K562 (cell line): Measurements from ENCODE around the gene PEAR1. TPM values are rescaled to one million over a fixed set of nuclear protein-coding genes. Genes with fewer than 3 reads are reported as not detected.

Source experiments
- ATAC-seq: fragments of 200-7000 bp; cut with Tn5 transposase; 3 replicates; pipeline ENCODE4 v1.9.1; 2020; ENCODE audit warnings: moderate library complexity
- BruUV-seq: library from RNA; stranded (reverse); fragments of 400-500 nt; replicated peaks from 2 replicates; lab custom pipeline; 2021; lab: Mats Ljungman, UMichigan
- CTCF ChIA-PET: fragments of 300-600 bp; formaldehyde crosslinking; extraction: SDS; loops from one replicate; lab custom pipeline; 2021; ENCODE audit warnings: low intra/inter-chr PET ratio; lab: Yijun Ruan, JAX
- POLR2A ChIA-PET: fragments of 300-600, 350-650 bp; sonication (Branson Sonifier 250); formaldehyde crosslinking; extraction: SDS; loops from one replicate; lab custom pipeline; 2021; ENCODE audit warnings: antibody characterized with exemption, inconsistent platforms; lab: Yijun Ruan, JAX
- DNase-seq, 4 experiments: peaks; one replicate each; pipeline versions ENCODE4 v3.0.0 to v3.0.0-alpha.2; 2011 to 2018; ENCODE audit warnings: low spot score in 3 of 4, mixed read lengths in 3 of 4; ENCODE audit errors: extremely low read depth in 1 of 4
- FAIRE-seq: peaks from 2 replicates; lab custom pipeline; 2011; peaks lifted over from hg19 to GRCh38; lab: Jason Lieb, UNC
- H2AFZ ChIP-seq: 2 replicates; pipeline ENCODE4 v1.6.0; 2011; ENCODE audit warnings: low read depth, low read length, control low read depth, inconsistent platforms
- H3K27ac ChIP-seq: fragments of 200-600 bp; 3 replicates; pipeline ENCODE4 v1.8.0; 2011; ENCODE audit warnings: low read depth, mild to moderate bottlenecking, control low read depth, inconsistent platforms, low read length, moderate library complexity, mixed read lengths; ENCODE audit errors: extremely low read depth
- H3K27me3 ChIP-seq, 2 experiments: fragments of 300-600 bp in 1 of 2; 2 replicates in 1 of 2; 3 replicates in 1 of 2; pipeline versions ENCODE4 v1.6.0 to v1.8.0; 2011; ENCODE audit warnings: inconsistent platforms in 2 of 2, low read length in 2 of 2, mild to moderate bottlenecking in 1 of 2, mixed read lengths in 1 of 2, moderate library complexity in 1 of 2; ENCODE audit not compliant: control insufficient read depth in 2 of 2, insufficient read depth in 2 of 2
- H3K36me3 ChIP-seq: fragments of 300-600 bp; 3 replicates; pipeline ENCODE4 v1.8.0; 2011; ENCODE audit warnings: mild to moderate bottlenecking, low read length, inconsistent platforms; ENCODE audit not compliant: control insufficient read depth, insufficient read depth
- H3K4me1 ChIP-seq, 2 experiments: fragments of 200-600 bp in 1 of 2; replicated peaks in 1 of 2; 2 replicates in 1 of 2; 3 replicates in 1 of 2; pipeline versions ENCODE4 v1.5.1 to v1.8.0; 2011; ENCODE audit warnings: inconsistent platforms in 2 of 2, low read length in 2 of 2, mild to moderate bottlenecking in 1 of 2, mixed read lengths in 1 of 2, moderate library complexity in 1 of 2; ENCODE audit not compliant: control insufficient read depth in 2 of 2, insufficient read depth in 2 of 2
- H3K4me2 ChIP-seq: 2 replicates; pipeline ENCODE4 v1.6.1; 2011; ENCODE audit warnings: low read length, control low read depth, inconsistent platforms, mixed read lengths; ENCODE audit not compliant: insufficient read depth
- H3K4me3 ChIP-seq: fragments of 200-600 bp; sonication (generic), shearing (Covaris generic); 2 replicates; pipeline ENCODE4 v1.5.1; 2016; ENCODE audit warnings: control low read depth, inconsistent platforms
- H3K79me2 ChIP-seq: fragments of 200-600 bp; 3 replicates; pipeline ENCODE4 v1.8.0; 2011; ENCODE audit warnings: low read length, inconsistent platforms; ENCODE audit not compliant: control insufficient read depth, insufficient read depth
- H3K9ac ChIP-seq, 2 experiments: 2 replicates each; pipeline versions ENCODE4 v1.6.0 to v1.6.1; 2011; ENCODE audit warnings: low read depth in 2 of 2, low read length in 2 of 2, control low read depth in 1 of 2, inconsistent platforms in 1 of 2, mild to moderate bottlenecking in 1 of 2, mixed read lengths in 1 of 2; ENCODE audit not compliant: insufficient read depth in 1 of 2
- H3K9me1 ChIP-seq: one replicate; pipeline ENCODE4 v1.6.0; 2011; ENCODE audit warnings: inconsistent platforms, mild to moderate bottlenecking, low read length, moderate library complexity; ENCODE audit not compliant: control insufficient read depth, insufficient read depth
- H3K9me3 ChIP-seq: replicated peaks from 2 replicates; pipeline ENCODE4 v1.5.1; 2011; ENCODE audit warnings: low read depth, low read length, inconsistent platforms; ENCODE audit not compliant: control insufficient read depth, insufficient read depth
- H4K20me1 ChIP-seq: replicated peaks from 2 replicates; pipeline ENCODE4 v1.6.1; 2011; ENCODE audit warnings: low read length, inconsistent platforms, mixed read lengths; ENCODE audit not compliant: control insufficient read depth, insufficient read depth
- BACH1 ChIP-seq: fragments of 200-800 bp; sonication (Bioruptor generic); IDR thresholded peaks from 2 replicates; pipeline ENCODE4 v1.6.1; 2016; ENCODE audit warnings: missing genetic modification characterization, missing compliant biosample characterization
- BHLHE40 ChIP-seq: IDR thresholded peaks from 2 replicates; pipeline ENCODE4 v1.6.1; 2011; ENCODE audit warnings: low read length, improper control_type of control experiment
- CBFA2T3 ChIP-seq: fragments of 450-650 bp; IDR thresholded peaks from 2 replicates; pipeline ENCODE4 v1.6.1; 2017
- CTCF ChIP-seq, 3 experiments: IDR thresholded peaks in 2 of 3; conservative IDR thresholded peaks in 1 of 3; 2 replicates each; pipeline ENCODE4 v1.5.1; 2011 to 2012; ENCODE audit warnings: low read length in 3 of 3, mild to moderate bottlenecking in 3 of 3, control low read depth in 2 of 3, improper control_type of control experiment in 1 of 3, inconsistent platforms in 1 of 3, low read depth in 1 of 3, mixed read lengths in 1 of 3, moderate library complexity in 1 of 3; ENCODE audit not compliant: insufficient read depth in 2 of 3
- DIDO1 ChIP-seq: fragments of 450-650 bp; IDR thresholded peaks from 2 replicates; pipeline ENCODE4 v1.6.1; 2016; ENCODE audit warnings: low read depth, missing biosample characterization, missing genetic modification characterization
- FOXJ2 ChIP-seq: fragments of 200-800 bp; sonication (Bioruptor generic); IDR thresholded peaks from 2 replicates; pipeline ENCODE4 v1.6.1; 2016; ENCODE audit warnings: missing genetic modification characterization, missing compliant biosample characterization
- HNRNPL ChIP-seq: fragments of 200-400 bp; formaldehyde crosslinking; IDR thresholded peaks from 2 replicates; pipeline ENCODE4 v1.6.1; 2017; ENCODE audit warnings: low read depth, mild to moderate bottlenecking, low read length
- KDM1A ChIP-seq, 2 experiments: fragments of 450-650 bp; IDR thresholded peaks; 2 replicates each; pipeline ENCODE4 v1.6.1; 2016; ENCODE audit warnings: mild to moderate bottlenecking in 2 of 2
- KDM2B ChIP-seq: fragments of 250-450 bp; sonication (Bioruptor Pico); IDR thresholded peaks from 2 replicates; pipeline ENCODE4 v1.8.0; 2021; ENCODE audit warnings: mild to moderate bottlenecking, moderate library complexity
- MAZ ChIP-seq, 2 experiments: fragments of 450-650 bp in 1 of 2; sonication (generic) in 1 of 2; formaldehyde crosslinking; IDR thresholded peaks in 1 of 2; conservative IDR thresholded peaks in 1 of 2; 2 replicates each; pipeline versions ENCODE4 v1.4.0 to v1.5.0; 2020; ENCODE audit warnings: mild to moderate bottlenecking in 1 of 2, missing genetic modification reagents in 1 of 2
- MLLT1 ChIP-seq, 2 experiments: fragments of 450-650 bp; IDR thresholded peaks; 2 replicates each; pipeline ENCODE4 v1.6.1; 2016
- PURB ChIP-seq: sonication (generic); formaldehyde crosslinking; IDR thresholded peaks from 2 replicates; pipeline ENCODE4 v1.9.0; 2021; ENCODE audit warnings: low read depth, mild to moderate bottlenecking, missing genetic modification reagents
- SP1 ChIP-seq: sonication (generic); formaldehyde crosslinking; IDR thresholded peaks from 2 replicates; pipeline ENCODE4 v1.8.1; 2022; ENCODE audit warnings: mild to moderate bottlenecking, missing genetic modification reagents
- TEAD4 ChIP-seq, 2 experiments: sonication (generic) in 1 of 2; formaldehyde crosslinking in 1 of 2; IDR thresholded peaks; 2 replicates each; pipeline versions ENCODE4 v1.6.1 to v1.8.0; 2012 to 2022; ENCODE audit warnings: borderline replicate concordance in 1 of 2, inconsistent platforms in 1 of 2, low read length in 1 of 2, mild to moderate bottlenecking in 1 of 2, missing genetic modification reagents in 1 of 2
- ZNF124 ChIP-seq: sonication (generic); formaldehyde crosslinking; IDR thresholded peaks from 2 replicates; pipeline ENCODE4 v1.8.1; 2022; ENCODE audit warnings: missing genetic modification reagents
- ZNF175 ChIP-seq: fragments of 200-800 bp; sonication (Bioruptor generic); IDR thresholded peaks from 2 replicates; pipeline ENCODE4 v1.6.1; 2016; ENCODE audit warnings: low read depth, mild to moderate bottlenecking, missing genetic modification characterization, missing compliant biosample characterization
- ZNF696 ChIP-seq: fragments of 250-450 bp; sonication (Bioruptor Pico); conservative IDR thresholded peaks from 2 replicates; pipeline ENCODE4 v1.4.0; 2020; ENCODE audit warnings: mild to moderate bottlenecking, moderate library complexity
- ZNF707 ChIP-seq: fragments of 250-450 bp; sonication (Bioruptor Pico); conservative IDR thresholded peaks from 2 replicates; pipeline ENCODE4 v1.8.0; 2022; ENCODE audit warnings: inconsistent platforms, mild to moderate bottlenecking, moderate library complexity
- ZZZ3 ChIP-seq: fragments of 450-650 bp; IDR thresholded peaks from 2 replicates; pipeline ENCODE4 v1.6.1; 2016; ENCODE audit warnings: antibody characterized with exemption, mild to moderate bottlenecking, moderate library complexity
- WGBS: fragments of 100-300 bp; shearing (Covaris generic); methylation state at CpG from one replicate; pipeline ENCODE4 v1.1.6; 2016; ENCODE audit warnings: low coverage, mixed read lengths; ENCODE audit not compliant: insufficient coverage; ENCODE audit errors: missing lambda C conversion rate; 5-methylcytosine and 5-hydroxymethylcytosine counted together
- in situ Hi-C: fragments of 300-500 bp; cut with MboI; formaldehyde crosslinking; loops from 4 replicates; pipeline ENCODE4 v1.15.0; 2018; ENCODE audit warnings: inconsistent platforms, mixed read lengths
- intact Hi-C: fragments of 100-400 bp; cut with micrococcal nuclease; formaldehyde crosslinking; loops from 2 replicates; pipeline ENCODE4 v1.14.2; 2022
- polyA plus RNA-seq, 8 experiments: library from polyadenylated mRNA; depleted of rRNA in 4 of 8; stranded (reverse) in 5 of 8; unstranded in 3 of 8; fragments of >200 nt; fragmentation: Nextera tagmentation in 2 of 8; fragmentation: Illumina TruSeq in 1 of 8; extraction: Ambion mirVana in 2 of 8; extraction: Trizol in 1 of 8; gene quantifications; 2 replicates each; pipeline versions ENCODE4 v1.2.1 to v1.2.3, GENCODE V29; 2011 to 2014; ENCODE audit warnings: inconsistent platforms in 1 of 8, missing spikeins in 1 of 8
- total RNA-seq, 7 experiments: library from RNA; depleted of rRNA in 6 of 7; stranded (reverse); fragments of >200 nt in 6 of 7; fragmentation: Illumina TruSeq in 2 of 7; extraction: Trizol in 2 of 7; gene quantifications; 2 replicates each; pipeline versions ENCODE4 v1.2.1 to v1.2.3, GENCODE V29; 2011 to 2021; ENCODE audit warnings: low replicate concordance in 1 of 7
- TF ChIP-seq, protein P1 (sequence below): fragments of 450-650 bp; IDR thresholded peaks from 2 replicates; pipeline ENCODE4 v1.6.1; 2016

The PEAR1 gene
- total and polyA plus RNA-seq, 9 of the 15 experiments (the other 6 are each of a cell fraction or from before 2014, with no cell fraction given), result 0.87 to 13.9 (median 6.1) TPM

DNA sequence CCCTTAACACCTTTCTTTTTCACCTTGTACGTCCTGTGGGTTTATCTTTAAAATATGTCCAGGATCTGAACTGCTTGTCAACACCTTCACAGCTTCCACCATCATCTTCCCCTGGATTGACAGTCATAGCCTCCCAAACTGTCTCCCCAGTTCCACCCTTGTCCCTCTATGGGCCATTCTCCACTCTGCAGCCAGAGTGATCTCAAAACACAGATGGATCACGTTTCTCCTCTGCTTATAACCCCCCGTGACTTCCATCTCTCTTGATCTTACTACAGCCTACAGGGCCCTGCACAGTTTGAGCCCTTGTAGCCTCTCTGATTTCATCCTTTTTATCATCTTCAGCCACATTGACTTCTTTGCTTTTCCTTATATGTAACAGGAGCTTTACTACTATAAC, 38.9 kb upstream of the PEAR1 start:
- H3K9me3 ChIP-seq, result no peaks in the 10 kb centered on the region
- CTCF ChIA-PET, result no interaction called here
- H3K79me2 ChIP-seq, result no peaks in the 10 kb centered on the region
- 12% methylated on average over 3 of the region's 3 CpGs for WGBS
- no peak overlapping the region for H3K9ac ChIP-seq
- FAIRE-seq (peak; percentile 63), ATAC-seq (no peak), DNase-seq (peak in 3 of 4 experiments; percentile 39 to 50 (median 40))
- no peaks in the 10 kb centered on the region for H3K36me3 ChIP-seq
- H3K27me3 ChIP-seq, result no peaks in the 10 kb centered on the region
- POLR2A ChIA-PET, result interaction anchor here (0.6 to 1.4 kb wide), 4 partner anchors 14 to 189 kb away, joined by 3 to 5 read pairs (median 4); no protein-coding TSS in a partner anchor
- no TSS peak for BruUV-seq
- no peak overlapping the region for H3K4me3 ChIP-seq
- H4K20me1 ChIP-seq, result no peaks in the 10 kb centered on the region
- no peak overlapping the region for H3K27ac ChIP-seq
- intact Hi-C loops, result no loop called here
- H3K4me1 ChIP-seq, result peaks cover 35 to 50% of the 10 kb centered on the region in 2 experiments
- no peaks in the 10 kb centered on the region for H3K9me1 ChIP-seq
- H3K4me2 ChIP-seq, result no peak overlapping the region
- in situ Hi-C loops, result no loop called here
- no peak overlapping the region for H2AFZ ChIP-seq
- no peak for TF ChIP-seq ZNF696 (CRISPR knock-in tag)
- TF ChIP-seq CTCF (IDR thresholded peaks at IDR 0.05 in 2 of 3, conservative IDR thresholded peaks at IDR 0.05 in 1 of 3; ENCODE audit: insufficient read depth in 2 of 3, low read depth in 1 of 3, low read length in 3 of 3), result peak; percentile 16 to 39 (median 21); a peak in 2 of 6 replicates
- no peak for TF ChIP-seq KDM2B (CRISPR knock-in tag)
- no peak for TF ChIP-seq BACH1 (tag)
- peak; percentile 78 for TF ChIP-seq BHLHE40
- TF ChIP-seq FOXJ2 (tag), result no peak
- no peak for TF ChIP-seq TEAD4 (IDR thresholded peaks at IDR 0.05; ENCODE audit: low read length)
- TF ChIP-seq TEAD4 (CRISPR knock-in tag; IDR thresholded peaks at IDR 0.05; ENCODE audit: borderline replicate concordance), result no peak
- TF ChIP-seq MAZ (CRISPR knock-in tag; conservative IDR thresholded peaks at IDR 0.05 in 1 of 2, IDR thresholded peaks at IDR 0.05 in 1 of 2), result no peak
- no peak for TF ChIP-seq ZZZ3
- TF ChIP-seq SP1 (CRISPR knock-in tag), result no peak
- TF ChIP-seq ZNF124 (CRISPR knock-in tag), result no peak
- TF ChIP-seq DIDO1 (tag), result no peak
- TF ChIP-seq, protein P1, sequence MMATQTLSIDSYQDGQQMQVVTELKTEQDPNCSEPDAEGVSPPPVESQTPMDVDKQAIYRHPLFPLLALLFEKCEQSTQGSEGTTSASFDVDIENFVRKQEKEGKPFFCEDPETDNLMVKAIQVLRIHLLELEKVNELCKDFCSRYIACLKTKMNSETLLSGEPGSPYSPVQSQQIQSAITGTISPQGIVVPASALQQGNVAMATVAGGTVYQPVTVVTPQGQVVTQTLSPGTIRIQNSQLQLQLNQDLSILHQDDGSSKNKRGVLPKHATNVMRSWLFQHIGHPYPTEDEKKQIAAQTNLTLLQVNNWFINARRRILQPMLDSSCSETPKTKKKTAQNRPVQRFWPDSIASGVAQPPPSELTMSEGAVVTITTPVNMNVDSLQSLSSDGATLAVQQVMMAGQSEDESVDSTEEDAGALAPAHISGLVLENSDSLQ, result peak; percentile 47; the same call in 1 of the 2 replicates
- peak; percentile 44 for TF ChIP-seq CBFA2T3
- TF ChIP-seq ZNF707 (CRISPR knock-in tag), result no peak
- no peak for TF ChIP-seq ZNF175 (CRISPR knock-in tag)
- no peak for TF ChIP-seq HNRNPL
- TF ChIP-seq MLLT1 (IDR thresholded peaks at IDR 0.05), result peak in 1 of 2 experiments; percentile 34; a peak in 1 of 4 replicates
- no peak for TF ChIP-seq PURB (CRISPR knock-in tag)
- TF ChIP-seq KDM1A (IDR thresholded peaks at IDR 0.05), result 0 out of 4 replicates have a peak, but pooled peaks of 1 of the 2 experiments have one; percentile 8
